Ovary (tissue), 9 donors: ENCODE results near the gene TUT7. TPM values are rescaled to one million over a fixed set of nuclear protein-coding genes. Genes with fewer than 3 reads are reported as not detected.
"Not testable (repeated sequence)": the region's sequence is repeated elsewhere in the genome, so short reads cannot be mapped to it uniquely, and the experiment has no call there.

Source experiments
- DNase-seq, 5 donors: peaks; one replicate each; pipeline ENCODE4 v3.0.0-alpha.2; 2019 to 2020
- H3K27ac ChIP-seq, 2 donors: fragments of 200-600 bp; one replicate each; pipeline versions ENCODE4 v1.5.1 to v1.8.0; 2019 to 2022
- H3K27me3 ChIP-seq: fragments of 200-600 bp; one replicate; pipeline ENCODE4 v1.8.0; 2022
- H3K36me3 ChIP-seq: fragments of 200-600 bp; sonication (generic); one replicate; pipeline ENCODE4 v1.5.1; 2019
- H3K4me1 ChIP-seq: one replicate; pipeline ENCODE4 v1.8.1; 2013; ENCODE audit warnings: mild to moderate bottlenecking, moderate library complexity; ENCODE audit not compliant: insufficient read depth
- H3K4me3 ChIP-seq: fragments of 200-600 bp; sonication (generic); one replicate; pipeline ENCODE4 v1.5.1; 2017
- H3K9me3 ChIP-seq, 2 donors: fragments of 200-600 bp in 1 of 2; sonication (generic) in 1 of 2; one replicate each; pipeline versions ENCODE4 v1.5.1 to v1.8.1; 2013 to 2019; ENCODE audit warnings: mild to moderate bottlenecking in 1 of 2, moderate library complexity in 1 of 2
- EP300 ChIP-seq: sonication (generic); formaldehyde crosslinking; IDR thresholded peaks from one replicate; pipeline ENCODE4 v1.6.1; 2017; ENCODE audit warnings: antibody characterized with exemption
- POLR2A ChIP-seq: fragments of 450-650 bp; IDR thresholded peaks from one replicate; pipeline ENCODE4 v1.6.1; 2017; ENCODE audit warnings: antibody characterized with exemption, mild to moderate bottlenecking, moderate library complexity
- WGBS, 3 donors: extraction: QIAGEN DNeasy Blood & Tissue Kit in 1 of 3; methylation state at CpG; one replicate each; pipeline versions ENCODE4 v1.1.5 to v1.1.7; 2013 to 2017; 5-methylcytosine and 5-hydroxymethylcytosine counted together
- intact Hi-C, 4 donors: fragments of 100-400 bp; cut with DNase I; formaldehyde crosslinking; loops; one replicate each; pipeline versions ENCODE4 v1.11.0 to v1.15.1; 2022 to 2023
- polyA plus RNA-seq, 2 donors: library from polyadenylated mRNA; stranded (reverse); fragments of 200-250 nt in 1 of 2; fragments of 350-450 nt in 1 of 2; fragmentation: Illumina TruSeq in 1 of 2; extraction: RNeasy Lipid Tissue Mini Kit (QIAGEN cat#74804) in 1 of 2; gene quantifications; one replicate each; pipeline ENCODE4 v1.2.3, GENCODE V29; 2013 to 2014
- total RNA-seq, 7 donors: library from RNA; depleted of rRNA in 2 of 7; stranded (reverse); fragments of >200 nt in 2 of 7; fragmentation: NEBNext Ultra II Directional in 3 of 7; extraction: Animal tissue kit (Norgen Biotek cat#: 25700) in 3 of 7; gene quantifications; one replicate each; pipeline versions ENCODE4 v1.1.0 to v1.2.4, GENCODE V29; 2016 to 2023
- TF ChIP-seq, protein P1 (sequence below), 3 donors: fragments of 450-650 bp in 2 of 3; fragments of 200-600 bp in 1 of 3; IDR thresholded peaks; one replicate each; pipeline versions ENCODE4 v1.5.1 to v1.8.0; 2016 to 2022; ENCODE audit warnings: antibody characterized with exemption in 3 of 3, mild to moderate bottlenecking in 1 of 3
- donor health status: DM: no; HTN: no; CAD: no; lungs with moderate emphysema.
- donor health status: DM: no; HTN: no; CAD: no.
- donor health status: Bipolar disorder and iron deficiency.
- donor health status: DM: yes; HTN: yes; CAD: no.
- donor health status: DM: no; HTN: no; CAD: no.
- donor health status: DM: yes; HTN: yes; CAD: no.

TUT7 gene
- total and polyA plus RNA-seq, 9 donors = 10.5 to 30.0 (median 18.1) TPM

DNA sequence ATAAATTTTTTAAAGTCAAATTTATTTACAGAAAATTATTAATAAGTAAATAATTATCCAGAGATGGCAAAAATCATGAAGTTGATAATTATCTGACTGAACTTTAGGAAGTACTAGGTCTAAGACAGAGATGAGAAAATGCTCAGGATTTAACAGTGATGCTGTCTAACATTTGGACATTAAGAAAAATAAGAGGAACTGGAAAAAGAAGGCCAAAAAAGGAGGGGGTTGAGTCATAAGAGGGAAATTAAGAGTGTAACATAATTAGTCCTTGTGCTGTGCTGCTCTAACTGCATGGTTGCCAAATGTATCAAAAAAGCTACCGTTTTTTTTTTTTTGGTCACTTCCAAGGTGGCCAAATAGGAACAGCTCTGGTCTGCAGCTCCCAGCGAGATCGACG lies 35.4 kb upstream of the TUT7 start:
- intact Hi-C loops = no loop called here
- Histone ChIP-seq H3K27ac (no peak overlapping the region), H3K4me1 (no peaks in the 10 kb centered on the region), H3K27me3 (no peaks in the 10 kb centered on the region), H3K4me3 (no peak overlapping the region), H3K9me3 (no peaks in the 10 kb centered on the region), H3K36me3 (no peaks in the 10 kb centered on the region)
- TF ChIP-seq, protein P1, sequence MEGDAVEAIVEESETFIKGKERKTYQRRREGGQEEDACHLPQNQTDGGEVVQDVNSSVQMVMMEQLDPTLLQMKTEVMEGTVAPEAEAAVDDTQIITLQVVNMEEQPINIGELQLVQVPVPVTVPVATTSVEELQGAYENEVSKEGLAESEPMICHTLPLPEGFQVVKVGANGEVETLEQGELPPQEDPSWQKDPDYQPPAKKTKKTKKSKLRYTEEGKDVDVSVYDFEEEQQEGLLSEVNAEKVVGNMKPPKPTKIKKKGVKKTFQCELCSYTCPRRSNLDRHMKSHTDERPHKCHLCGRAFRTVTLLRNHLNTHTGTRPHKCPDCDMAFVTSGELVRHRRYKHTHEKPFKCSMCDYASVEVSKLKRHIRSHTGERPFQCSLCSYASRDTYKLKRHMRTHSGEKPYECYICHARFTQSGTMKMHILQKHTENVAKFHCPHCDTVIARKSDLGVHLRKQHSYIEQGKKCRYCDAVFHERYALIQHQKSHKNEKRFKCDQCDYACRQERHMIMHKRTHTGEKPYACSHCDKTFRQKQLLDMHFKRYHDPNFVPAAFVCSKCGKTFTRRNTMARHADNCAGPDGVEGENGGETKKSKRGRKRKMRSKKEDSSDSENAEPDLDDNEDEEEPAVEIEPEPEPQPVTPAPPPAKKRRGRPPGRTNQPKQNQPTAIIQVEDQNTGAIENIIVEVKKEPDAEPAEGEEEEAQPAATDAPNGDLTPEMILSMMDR (IDR thresholded peaks at IDR 0.05) = no peak
- TF ChIP-seq EP300 (no peak), POLR2A (no peak)
- WGBS, 3 donors = 92 to 93% (median 93%) methylated on average over 4 of the region's 4 CpGs
- DNase-seq = no peak

DNA sequence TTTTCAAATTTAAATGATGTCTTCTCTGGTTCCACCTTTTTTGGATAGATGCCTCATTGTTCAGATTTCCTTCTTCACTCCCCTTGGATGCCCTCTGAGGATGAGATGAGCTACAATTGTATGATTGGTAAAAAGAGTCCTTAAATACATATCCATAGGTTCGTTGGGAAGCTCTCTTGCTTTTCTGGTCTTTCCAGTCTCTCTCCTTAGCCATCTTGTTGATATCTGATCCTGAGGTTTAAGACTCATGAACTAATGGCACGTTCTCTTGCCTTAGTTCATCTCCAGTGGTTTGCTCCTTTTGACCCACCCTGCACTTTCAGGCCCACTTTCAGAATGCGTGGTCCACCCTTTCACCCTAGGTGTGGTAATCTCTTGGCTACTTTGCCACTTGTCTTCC lies 33.2 kb upstream of the TUT7 start:
- Histone ChIP-seq H3K9me3 (no peaks in the 10 kb centered on the region), H3K27ac (no peak overlapping the region), H3K27me3 (no peaks in the 10 kb centered on the region), H3K4me1 (no peaks in the 10 kb centered on the region), H3K4me3 (no peak overlapping the region), H3K36me3 (no peaks in the 10 kb centered on the region)
- WGBS, 3 donors = 68 to 78% (median 75%) methylated on average over 3 of the region's 3 CpGs
- TF ChIP-seq, protein P1 (IDR thresholded peaks at IDR 0.05) = no peak
- no peak for DNase-seq
- intact Hi-C loops = no loop called here

DNA sequence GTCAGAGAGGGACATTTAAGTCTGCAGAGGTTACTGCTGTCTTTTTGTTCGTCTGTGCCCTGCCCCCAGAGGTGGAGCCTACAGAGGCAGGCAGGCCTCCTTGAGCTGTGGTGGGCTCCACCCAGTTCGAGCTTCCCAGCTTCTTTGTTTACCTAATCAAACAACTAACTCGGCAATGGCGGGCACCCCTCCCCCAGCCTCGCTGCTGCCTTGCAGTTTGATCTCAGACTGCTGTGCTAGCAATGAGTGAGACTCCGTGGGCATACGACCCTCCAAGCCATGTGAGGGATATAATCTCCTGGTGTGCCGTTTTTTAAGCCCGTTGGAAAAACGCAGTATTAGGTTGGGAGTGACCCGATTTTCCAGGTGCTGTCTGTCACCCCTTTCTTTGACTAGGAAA lies 28.8 kb upstream of the TUT7 start:
- WGBS, 3 donors = 72 to 92% (median 83%) methylated on average over 11 of the region's 11 CpGs

DNA sequence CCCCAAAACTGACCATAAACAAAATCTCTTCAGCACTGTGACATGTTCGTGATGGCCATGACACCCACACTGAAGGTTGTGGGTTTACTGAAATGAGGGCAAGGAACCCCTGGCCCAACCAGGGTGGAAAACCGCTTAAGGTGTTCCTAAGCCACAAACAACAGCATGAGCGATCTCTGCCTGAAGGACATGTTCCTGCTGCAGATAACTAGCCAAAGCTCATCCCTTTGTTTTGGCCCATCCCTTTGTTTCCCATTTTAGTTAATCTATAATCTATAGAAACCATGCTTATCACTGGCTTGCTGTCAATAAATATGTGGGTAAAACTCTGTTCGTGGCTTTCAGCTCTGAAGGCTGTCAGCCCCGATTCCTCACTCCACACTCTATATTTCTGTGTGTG lies 21.8 kb upstream of the TUT7 start:
- TF ChIP-seq POLR2A = no peak
- no peak for TF ChIP-seq EP300
- TF ChIP-seq, protein P1 (IDR thresholded peaks at IDR 0.05) = no peak
- WGBS, 3 donors = 90 to 97% (median 92%) methylated on average over 5 of the region's 5 CpGs
- H3K27ac ChIP-seq = no peak overlapping the region
- no peak for DNase-seq
- no peaks in the 10 kb centered on the region for H3K27me3 ChIP-seq
- H3K9me3 ChIP-seq = no peaks in the 10 kb centered on the region
- intact Hi-C loops = no loop called here
- H3K36me3 ChIP-seq = no peaks in the 10 kb centered on the region
- no peak overlapping the region for H3K4me3 ChIP-seq
- no peaks in the 10 kb centered on the region for H3K4me1 ChIP-seq

More for the DNA sequence above, 28.8 kb upstream of the TUT7 start:
- H3K27ac ChIP-seq, H3K9me3 ChIP-seq, H3K27me3 ChIP-seq, intact Hi-C loops, H3K36me3 ChIP-seq, H3K4me1 ChIP-seq, H3K4me3 ChIP-seq, DNase-seq: not testable (repeated sequence)

DNA sequence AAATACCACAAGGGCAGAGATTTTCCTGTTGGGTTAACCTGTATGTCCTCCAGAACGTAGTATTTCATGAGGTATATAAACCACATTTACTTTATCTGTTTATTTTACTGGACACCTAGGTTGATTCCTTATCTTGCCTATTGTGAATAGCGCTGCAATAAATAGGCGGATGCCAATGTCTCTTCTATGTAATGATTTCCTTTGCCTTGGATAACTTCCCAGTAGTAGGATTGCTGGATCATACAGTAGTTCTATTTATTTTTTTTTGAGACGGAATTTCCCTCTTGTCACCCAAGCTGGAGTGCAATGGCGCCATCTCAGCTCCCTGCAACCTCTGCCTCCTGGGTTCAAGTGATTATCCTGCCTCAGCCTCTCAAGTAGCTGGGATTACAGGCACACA lies 15.6 kb upstream of the TUT7 start:
- TF ChIP-seq, protein P1 (IDR thresholded peaks at IDR 0.05) = no peak
- TF ChIP-seq EP300 = no peak
- TF ChIP-seq POLR2A = no peak
- no peak overlapping the region for H3K4me3 ChIP-seq
- 81 to 83% (median 82%) methylated on average over 5 of the region's 5 CpGs for WGBS, 3 donors
- no peaks in the 10 kb centered on the region for H3K27me3 ChIP-seq
- no peak overlapping the region for H3K27ac ChIP-seq
- no peaks in the 10 kb centered on the region for H3K36me3 ChIP-seq
- H3K9me3 ChIP-seq = peaks cover 0 to 4% of the 10 kb centered on the region in 2 donors
- intact Hi-C loops = no loop called here
- no peak for DNase-seq
- no peaks in the 10 kb centered on the region for H3K4me1 ChIP-seq
